IPS-18a (cell line): ENCODE measurements around the gene FOXD4L6.
"Not testable (repeated sequence)": the region's sequence is repeated elsewhere in the genome, so short reads cannot be mapped to it uniquely, and the experiment has no call there.

Experiments used
- H3K27ac ChIP-seq: one replicate; pipeline ENCODE4 v1.5.1; 2013; ENCODE audit warnings: low read length
- H3K27me3 ChIP-seq: one replicate; pipeline ENCODE4 v1.6.1; 2013; ENCODE audit warnings: mild to moderate bottlenecking, low read length; ENCODE audit not compliant: control insufficient read depth, insufficient read depth
- H3K36me3 ChIP-seq: one replicate; pipeline ENCODE4 v1.6.1; 2013; ENCODE audit warnings: low read depth, low read length; ENCODE audit not compliant: control insufficient read depth
- H3K4me1 ChIP-seq: one replicate; pipeline ENCODE4 v1.6.1; 2013; ENCODE audit warnings: low read depth, low read length; ENCODE audit not compliant: control insufficient read depth
- H3K4me3 ChIP-seq: one replicate; pipeline ENCODE4 v1.5.1; 2013; ENCODE audit warnings: low read length
- H3K9ac ChIP-seq: one replicate; pipeline ENCODE4 v1.6.1; 2013; ENCODE audit warnings: mild to moderate bottlenecking, low read length, moderate library complexity
- H3K9me3 ChIP-seq: one replicate; pipeline ENCODE4 v1.6.1; 2013; ENCODE audit warnings: low read depth, low read length; ENCODE audit not compliant: control insufficient read depth

The FOXD4L6 gene

GRCh38 chr9:41128581-41128980 lies at the start of gene FOXD4L6:
Gene FOXD4L6 (minus strand): TSS chr9:41128681. CDS start chr9:41128383, 298 bp downstream.
- not testable (repeated sequence) for H3K9ac ChIP-seq, H3K27ac ChIP-seq
- H3K27me3 ChIP-seq, result peaks cover 23% of the 10 kb centered on the region

GRCh38 chr9:41174994-41175393 lies 46.5 kb upstream of the FOXD4L6 start:
- not testable (repeated sequence) for H3K36me3 ChIP-seq, H3K9me3 ChIP-seq, H3K4me1 ChIP-seq, H3K27ac ChIP-seq, H3K9ac ChIP-seq, H3K4me3 ChIP-seq, H3K27me3 ChIP-seq

More at GRCh38 chr9:41128581-41128980, at the start of gene FOXD4L6:
- H3K36me3 ChIP-seq, H3K4me1 ChIP-seq, H3K9me3 ChIP-seq, H3K4me3 ChIP-seq: not testable (repeated sequence)

- not testable (repeated sequence) for H3K9ac ChIP-seq, H3K9me3 ChIP-seq, H3K36me3 ChIP-seq, H3K27me3 ChIP-seq, H3K27ac ChIP-seq, H3K4me3 ChIP-seq, H3K4me1 ChIP-seq
Observed at GRCh38 chr9:41150116-41150515, 21.6 kb upstream of the FOXD4L6 start.

GRCh38 chr9:41141878-41142277 lies 13.4 kb upstream of the FOXD4L6 start:
- not testable (repeated sequence) for H3K9ac ChIP-seq, H3K36me3 ChIP-seq, H3K9me3 ChIP-seq, H3K4me1 ChIP-seq, H3K4me3 ChIP-seq, H3K27ac ChIP-seq, H3K27me3 ChIP-seq

- H3K9me3 ChIP-seq, H3K36me3 ChIP-seq, H3K4me3 ChIP-seq, H3K4me1 ChIP-seq, H3K27ac ChIP-seq, H3K9ac ChIP-seq: not testable (repeated sequence)
- H3K27me3 ChIP-seq, result peaks cover 32% of the 10 kb centered on the region
Observed at GRCh38 chr9:41126746-41127446, 1.6 kb downstream of the FOXD4L6 start.

GRCh38 chr9:41125936-41126335 lies 2.5 kb downstream of the FOXD4L6 start:
- H3K9me3 ChIP-seq, H3K36me3 ChIP-seq, H3K4me1 ChIP-seq, H3K27ac ChIP-seq, H3K9ac ChIP-seq, H3K4me3 ChIP-seq: not testable (repeated sequence)
- H3K27me3 ChIP-seq, result peaks cover 32% of the 10 kb centered on the region

- not testable (repeated sequence) for H3K36me3 ChIP-seq, H3K9ac ChIP-seq, H3K4me1 ChIP-seq, H3K9me3 ChIP-seq, H3K27ac ChIP-seq, H3K4me3 ChIP-seq
- peaks cover 34% of the 10 kb centered on the region for H3K27me3 ChIP-seq
Observed at GRCh38 chr9:41125109-41125658, 3.3 kb downstream of the FOXD4L6 start.

- not testable (repeated sequence) for H3K9me3 ChIP-seq, H3K4me1 ChIP-seq, H3K4me3 ChIP-seq, H3K27ac ChIP-seq, H3K36me3 ChIP-seq, H3K9ac ChIP-seq
- peaks cover 38% of the 10 kb centered on the region for H3K27me3 ChIP-seq
Observed at GRCh38 chr9:41124250-41125108, 4.0 kb downstream of the FOXD4L6 start.

GRCh38 chr9:41123812-41124211 lies 4.7 kb downstream of the FOXD4L6 start:
- H3K4me1 ChIP-seq, H3K9ac ChIP-seq, H3K9me3 ChIP-seq, H3K4me3 ChIP-seq, H3K27ac ChIP-seq, H3K36me3 ChIP-seq: not testable (repeated sequence)
- H3K27me3 ChIP-seq, result peaks cover 42% of the 10 kb centered on the region

GRCh38 chr9:41123396-41123795 lies 5.1 kb downstream of the FOXD4L6 start:
- H3K27ac ChIP-seq, H3K4me1 ChIP-seq, H3K4me3 ChIP-seq, H3K9ac ChIP-seq, H3K9me3 ChIP-seq, H3K36me3 ChIP-seq: not testable (repeated sequence)
- peaks cover 40% of the 10 kb centered on the region for H3K27me3 ChIP-seq

- not testable (repeated sequence) for H3K4me1 ChIP-seq, H3K9ac ChIP-seq, H3K27ac ChIP-seq, H3K36me3 ChIP-seq, H3K9me3 ChIP-seq, H3K4me3 ChIP-seq
- peaks cover 37% of the 10 kb centered on the region for H3K27me3 ChIP-seq
Observed at GRCh38 chr9:41120696-41121095, 7.8 kb downstream of the FOXD4L6 start.

GRCh38 chr9:41119719-41120118 lies 8.8 kb downstream of the FOXD4L6 start:
- not testable (repeated sequence) for H3K36me3 ChIP-seq, H3K27ac ChIP-seq, H3K9ac ChIP-seq, H3K9me3 ChIP-seq, H3K4me3 ChIP-seq, H3K4me1 ChIP-seq
- H3K27me3 ChIP-seq, result peaks cover 35% of the 10 kb centered on the region
